ENCODE measurements around the gene MT1X.
"Not testable (repeated sequence)": the region's sequence is repeated elsewhere in the genome, so short reads cannot be mapped to it uniquely, and the experiment has no call there.

MT1X gene

GRCh38 chr16:56710181-56710737, 28.0 kb downstream of the MT1X start:
- no peak for DNase-seq (ENCODE audit: low read depth)

GRCh38 chr16:56711862-56712261, 29.6 kb downstream of the MT1X start:
- no peak for DNase-seq (ENCODE audit: low read depth)

GRCh38 chr16:56713794-56714193, 31.5 kb downstream of the MT1X start:
- DNase-seq (ENCODE audit: low read depth), result no peak

- no peak for DNase-seq (ENCODE audit: low read depth)
Observed at GRCh38 chr16:56715126-56715525, 32.9 kb downstream of the MT1X start.

- no peak for DNase-seq (ENCODE audit: low read depth)
Observed at GRCh38 chr16:56716761-56717160, 34.5 kb downstream of the MT1X start.

- not testable (repeated sequence) for DNase-seq (ENCODE audit: low read depth)
Observed at GRCh38 chr16:56717532-56717931, 35.3 kb downstream of the MT1X start.

GRCh38 chr16:56722200-56722842, 40.1 kb downstream of the MT1X start:
- DNase-seq (ENCODE audit: low read depth), result no peak

GRCh38 chr16:56724191-56724590, 41.9 kb downstream of the MT1X start:
- DNase-seq (ENCODE audit: low read depth), result no peak

GRCh38 chr16:56726283-56726682, 44.0 kb downstream of the MT1X start:
- DNase-seq (ENCODE audit: low read depth), result no peak

- DNase-seq (ENCODE audit: low read depth), result no peak
Observed at GRCh38 chr16:56726926-56727325, 44.7 kb downstream of the MT1X start.

GRCh38 chr16:56728027-56728426, 45.8 kb downstream of the MT1X start:
- no peak for DNase-seq (ENCODE audit: low read depth)

GRCh38 chr16:56728980-56729734, 46.9 kb downstream of the MT1X start:
- no peak for DNase-seq (ENCODE audit: low read depth)

- peak; percentile 54 for DNase-seq (ENCODE audit: low read depth)
Observed at GRCh38 chr16:56729735-56730662, 47.7 kb downstream of the MT1X start, which contains the start of gene NUP93. Gene NUP93, plus strand, starts transcription at chr16:56730129. Its CDS starts 18,119 bp downstream, at chr16:56748248.

- DNase-seq (ENCODE audit: low read depth), result no peak
Observed at GRCh38 chr16:56732366-56732765, 50.1 kb downstream of the MT1X start.

GRCh38 chr16:56732832-56733231, 50.6 kb downstream of the MT1X start:
- no peak for DNase-seq (ENCODE audit: low read depth)

Measured in non-pigmented ciliary epithelial cell (primary cell).